ENCODE data around the gene PIGM.

Gene PIGM

DNA sequence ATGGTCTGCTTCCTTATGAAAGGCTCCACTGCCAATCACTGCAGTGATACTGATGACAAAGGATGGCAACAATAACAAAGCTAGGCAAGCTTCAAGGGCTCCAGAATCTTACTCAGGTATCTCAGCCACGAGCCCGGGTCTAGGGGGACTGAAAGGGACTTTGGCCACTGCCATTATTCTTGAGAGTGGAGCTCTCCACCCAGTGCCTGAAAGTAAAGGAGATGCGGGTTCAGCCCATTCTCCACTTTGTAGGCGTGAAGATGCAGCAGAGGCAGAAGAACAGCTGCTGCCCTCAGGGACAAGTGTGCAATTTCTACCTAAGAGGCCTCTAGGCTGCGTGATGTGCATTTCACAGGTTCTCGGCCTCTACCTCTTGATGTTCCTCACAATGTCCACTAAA, 46.3 kb downstream of the PIGM start:
- DNase-seq, result no peak

- DNase-seq, result no peak
These were observed 48.1 kb downstream of the PIGM start for GRCh38 chr1:159983681-159984080.

GRCh38 chr1:159982280-159982679, 49.5 kb downstream of the PIGM start:
- no peak for DNase-seq

DNA sequence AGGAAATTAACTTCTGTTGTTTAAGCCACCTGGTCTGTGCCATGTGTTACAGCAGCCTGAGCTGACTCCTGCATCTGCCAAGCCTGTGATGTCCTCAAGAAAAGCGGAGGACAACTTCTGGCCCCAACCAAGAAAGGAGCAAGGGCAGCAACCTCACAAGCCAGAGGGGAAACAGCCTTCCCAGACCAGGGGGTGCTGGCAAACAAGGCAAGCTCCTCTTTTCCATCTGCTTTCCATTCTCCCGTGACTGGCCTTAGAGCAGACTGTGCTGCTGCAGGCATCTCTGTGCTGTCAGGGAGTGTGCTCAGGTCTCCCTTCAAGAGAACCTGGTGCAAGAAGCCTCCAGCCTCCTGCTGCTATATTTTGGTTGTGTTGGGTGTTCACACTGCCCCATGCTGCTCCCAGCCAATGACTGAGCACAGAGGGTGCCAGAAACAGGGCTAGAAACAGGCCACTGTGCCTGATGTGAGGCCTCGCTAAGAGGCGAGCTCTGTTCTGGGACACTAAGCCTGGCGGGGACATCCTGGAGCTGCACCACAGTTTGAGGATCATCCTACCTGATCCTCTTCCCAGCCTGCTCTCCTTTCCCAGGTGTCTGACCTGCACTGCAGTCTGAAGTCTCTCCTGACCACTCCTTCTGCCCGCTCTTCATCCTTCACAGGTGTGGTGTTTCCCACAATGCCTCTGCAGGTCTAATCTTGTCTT, 50.3 kb downstream of the PIGM start:
- DNase-seq, result no peak

- DNase-seq, result no peak
These were observed 51.0 kb downstream of the PIGM start for GRCh38 chr1:159980786-159981185.

GRCh38 chr1:159980076-159980475, 51.7 kb downstream of the PIGM start:
- DNase-seq, result no peak

GRCh38 chr1:159979257-159979656, 52.5 kb downstream of the PIGM start:
- DNase-seq, result no peak

- no peak for DNase-seq
These were observed 53.7 kb downstream of the PIGM start for GRCh38 chr1:159978107-159978398.

- no peak for DNase-seq
These were observed 54.3 kb downstream of the PIGM start for GRCh38 chr1:159977364-159978106.

Measured in GOT3 (cell line).